Fibroblast of villous mesenchyme (primary cell): Measurements from ENCODE around the gene FAM168B. TPM values are rescaled to one million over a fixed set of nuclear protein-coding genes. Genes with fewer than 3 reads are reported as not detected.

Experiments
- DNase-seq: peaks from one replicate; pipeline ENCODE4 v3.0.0-alpha.2; 2010; ENCODE audit warnings: low read depth
- H3K4me3 ChIP-seq: 2 replicates; pipeline ENCODE4 v1.5.1; 2011; ENCODE audit warnings: low read depth, mild to moderate bottlenecking, low read length
- total RNA-seq: library from RNA; depleted of rRNA; stranded (reverse); fragments of >200 nt; gene quantifications from 2 replicates; pipeline ENCODE4 v1.2.3, GENCODE V29; 2012
- TF ChIP-seq, protein P1 (sequence below): IDR thresholded peaks from 2 replicates; pipeline ENCODE4 v1.5.1; 2012; ENCODE audit warnings: low read depth, mild to moderate bottlenecking, low read length; ENCODE audit not compliant: insufficient read depth

FAM168B gene
- total RNA-seq, 1 donor: 91.5 TPM

- DNase-seq: no peak
- TF ChIP-seq, protein P1, sequence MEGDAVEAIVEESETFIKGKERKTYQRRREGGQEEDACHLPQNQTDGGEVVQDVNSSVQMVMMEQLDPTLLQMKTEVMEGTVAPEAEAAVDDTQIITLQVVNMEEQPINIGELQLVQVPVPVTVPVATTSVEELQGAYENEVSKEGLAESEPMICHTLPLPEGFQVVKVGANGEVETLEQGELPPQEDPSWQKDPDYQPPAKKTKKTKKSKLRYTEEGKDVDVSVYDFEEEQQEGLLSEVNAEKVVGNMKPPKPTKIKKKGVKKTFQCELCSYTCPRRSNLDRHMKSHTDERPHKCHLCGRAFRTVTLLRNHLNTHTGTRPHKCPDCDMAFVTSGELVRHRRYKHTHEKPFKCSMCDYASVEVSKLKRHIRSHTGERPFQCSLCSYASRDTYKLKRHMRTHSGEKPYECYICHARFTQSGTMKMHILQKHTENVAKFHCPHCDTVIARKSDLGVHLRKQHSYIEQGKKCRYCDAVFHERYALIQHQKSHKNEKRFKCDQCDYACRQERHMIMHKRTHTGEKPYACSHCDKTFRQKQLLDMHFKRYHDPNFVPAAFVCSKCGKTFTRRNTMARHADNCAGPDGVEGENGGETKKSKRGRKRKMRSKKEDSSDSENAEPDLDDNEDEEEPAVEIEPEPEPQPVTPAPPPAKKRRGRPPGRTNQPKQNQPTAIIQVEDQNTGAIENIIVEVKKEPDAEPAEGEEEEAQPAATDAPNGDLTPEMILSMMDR: no peak
- H3K4me3 ChIP-seq: no peak overlapping the region
These were observed 59.5 kb downstream of the FAM168B start for GRCh38 chr2:131033786-131034121.

DNA sequence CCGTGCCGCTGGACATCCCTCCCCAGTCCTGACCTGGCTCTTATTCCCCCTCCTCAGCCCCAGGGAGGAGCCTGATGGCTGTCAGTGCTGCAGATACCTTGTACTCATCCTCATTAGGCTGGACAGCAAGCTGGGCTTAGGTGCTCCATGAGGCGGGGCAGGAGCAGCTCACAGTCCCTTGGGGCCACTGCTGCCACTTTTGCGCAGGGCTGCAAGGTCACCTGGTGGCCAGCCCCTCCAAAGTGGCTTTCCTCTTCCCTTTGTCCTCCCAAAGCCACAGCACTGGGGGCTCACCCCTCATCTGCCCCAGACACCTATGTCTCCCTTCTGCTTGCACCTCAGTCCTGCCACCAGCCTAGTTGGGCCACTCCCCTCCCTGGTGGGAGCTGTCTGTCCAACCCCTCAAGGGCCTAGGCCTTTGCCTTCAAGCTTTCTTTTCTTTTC is 60.8 kb downstream of the FAM168B start:
- TF ChIP-seq, protein P1: no peak
- no peak for DNase-seq
- no peak overlapping the region for H3K4me3 ChIP-seq

GRCh38 chr2:131031875-131032274 is 61.4 kb downstream of the FAM168B start:
- TF ChIP-seq, protein P1: no peak
- H3K4me3 ChIP-seq: no peak overlapping the region
- no peak for DNase-seq

DNA sequence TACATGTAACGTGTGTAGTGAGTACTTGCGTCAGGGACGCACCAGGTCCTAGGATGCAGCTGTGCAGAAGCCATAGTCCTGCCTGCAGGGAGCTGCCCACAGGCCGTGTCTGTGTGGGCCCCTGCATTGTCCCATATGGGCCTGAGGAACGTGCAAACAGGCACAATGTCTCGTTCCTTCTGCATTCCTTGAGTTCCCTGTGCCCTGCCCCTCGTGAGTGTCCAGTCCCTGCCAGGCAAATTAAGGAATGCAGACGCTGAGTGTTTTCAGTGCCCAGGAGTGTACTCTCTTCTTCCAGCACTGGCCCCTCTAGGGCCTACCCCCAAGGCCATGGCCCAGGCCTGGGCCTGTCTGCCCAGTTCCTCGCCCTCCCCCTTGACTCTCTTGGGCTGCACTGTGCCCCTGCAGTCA is 61.8 kb downstream of the FAM168B start:
- DNase-seq: no peak
- no peak overlapping the region for H3K4me3 ChIP-seq
- TF ChIP-seq, protein P1: no peak

DNA sequence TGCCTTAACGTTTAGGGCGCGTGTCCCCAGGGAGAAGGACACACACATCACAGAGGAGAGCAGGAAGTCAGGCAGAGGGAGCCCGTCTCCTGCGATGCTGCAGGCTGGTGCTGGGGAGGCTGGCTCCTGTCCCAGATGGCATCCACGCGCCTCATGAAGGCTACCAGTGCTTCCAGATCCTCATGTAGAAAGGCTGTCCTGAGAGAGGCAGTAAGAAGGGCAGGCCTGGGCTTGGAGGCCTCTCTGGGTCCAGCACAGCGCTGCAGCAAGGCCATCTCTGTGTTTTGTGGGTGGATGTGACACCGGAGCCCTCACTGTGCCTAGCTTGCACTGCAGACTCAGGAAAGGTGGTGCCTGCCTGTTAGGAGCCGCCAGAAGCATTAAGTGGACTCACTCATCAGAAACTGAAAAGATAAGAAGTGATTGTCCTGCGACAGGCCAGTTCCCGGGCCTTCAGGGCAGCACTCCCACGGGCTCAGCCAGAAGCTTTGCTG is 62.7 kb downstream of the FAM168B start:
- DNase-seq: no peak
- H3K4me3 ChIP-seq: no peak overlapping the region
- TF ChIP-seq, protein P1: no peak

- no peak for DNase-seq
- TF ChIP-seq, protein P1: no peak
- no peak overlapping the region for H3K4me3 ChIP-seq
These were observed 63.4 kb downstream of the FAM168B start for GRCh38 chr2:131029812-131030211.
